NCI-H69 (cell line): ENCODE measurements around the gene PRKCH.

ENCODE experiments used
- DNase-seq: peaks from one replicate; lab custom pipeline; 2025; lab: John Stamatoyannopoulos, UW

Gene PRKCH

GRCh38 chr14:61553730-61554641 lies 232.6 kb downstream of the PRKCH start:
- DNase-seq = peak; percentile 48

DNA sequence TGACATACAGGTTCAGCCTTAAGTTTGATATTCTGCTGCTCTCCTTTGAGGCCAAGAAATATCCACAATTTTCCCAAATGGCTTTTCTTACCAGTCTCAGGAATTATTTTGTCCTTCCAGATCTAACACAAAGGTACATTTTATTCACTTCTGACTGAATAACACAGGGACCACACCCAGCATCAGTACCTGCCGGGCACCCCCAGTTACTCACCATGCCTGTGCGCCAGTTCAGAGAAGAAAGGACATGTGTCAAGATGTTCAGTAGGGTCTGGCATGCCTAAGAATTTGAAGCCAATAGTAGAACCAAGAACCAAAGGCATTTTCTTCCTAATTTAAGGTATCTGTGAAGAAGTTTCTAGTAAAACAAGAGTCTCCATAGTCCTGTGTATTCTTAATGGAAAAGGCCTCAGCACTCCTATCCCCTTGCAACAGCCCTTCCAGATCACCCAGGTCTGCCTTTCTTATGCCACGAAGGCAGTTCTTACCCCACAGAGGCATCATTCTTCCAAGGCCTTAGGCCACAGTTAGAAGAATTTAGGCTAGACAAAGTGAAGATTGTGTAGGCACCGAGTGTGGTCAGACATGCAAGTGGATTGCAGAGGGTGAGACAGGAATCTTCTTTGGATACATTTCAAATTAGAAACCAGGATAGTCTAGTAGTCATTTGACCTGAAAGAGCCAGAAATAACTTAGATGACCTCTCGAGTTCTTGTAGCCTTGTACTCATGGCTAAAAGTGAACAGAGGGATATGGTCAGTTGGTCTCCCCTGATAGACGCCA lies 233.9 kb downstream of the PRKCH start:
- DNase-seq = no peak

GRCh38 chr14:61556455-61556854 lies 235.1 kb downstream of the PRKCH start:
- no peak for DNase-seq

DNA sequence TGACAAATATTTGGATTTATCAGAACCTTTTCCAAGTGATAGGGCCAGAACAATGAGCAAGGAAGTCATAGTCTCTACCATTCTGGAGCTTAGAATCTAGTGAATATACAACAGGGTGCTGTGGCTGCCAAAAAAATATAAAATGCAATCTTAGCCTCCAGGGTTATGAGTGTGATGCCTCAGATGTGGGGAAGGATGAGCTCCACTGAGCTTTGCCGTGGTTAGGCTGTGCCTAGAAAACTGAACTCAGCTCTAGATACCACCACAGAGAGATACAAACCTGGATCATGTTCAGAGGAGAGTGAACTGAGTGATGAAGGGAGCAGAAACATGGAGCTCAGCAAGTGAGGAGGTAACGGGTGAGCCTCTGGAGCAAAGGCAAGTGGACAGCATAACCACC lies 235.9 kb downstream of the PRKCH start:
- no peak for DNase-seq

- no peak for DNase-seq
Measured at GRCh38 chr14:61557854-61558253, 236.5 kb downstream of the PRKCH start.

GRCh38 chr14:61558271-61558670 lies 236.9 kb downstream of the PRKCH start:
- peak; percentile 98 for DNase-seq

- DNase-seq = no peak
Measured at GRCh38 chr14:61559641-61560201, 238.3 kb downstream of the PRKCH start.

DNA sequence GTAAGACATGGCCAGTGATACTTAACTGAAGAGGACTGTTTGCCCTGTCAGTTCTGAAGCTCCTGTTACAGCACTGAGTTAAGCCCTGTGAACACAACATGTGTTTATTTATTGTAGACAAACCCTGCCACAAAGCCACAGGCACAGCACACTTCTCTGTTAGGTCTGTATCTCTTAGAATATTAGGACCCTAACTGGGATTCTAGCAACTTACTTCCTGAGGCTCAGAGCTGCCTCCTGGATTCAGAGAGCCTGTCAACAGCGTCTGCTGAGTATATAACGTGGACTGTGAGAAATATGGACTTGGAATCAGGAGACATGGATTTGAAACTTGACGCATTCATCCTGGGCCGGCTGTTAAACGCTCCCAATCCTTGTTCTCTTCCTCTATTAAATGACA lies 238.9 kb downstream of the PRKCH start:
- no peak for DNase-seq

DNA sequence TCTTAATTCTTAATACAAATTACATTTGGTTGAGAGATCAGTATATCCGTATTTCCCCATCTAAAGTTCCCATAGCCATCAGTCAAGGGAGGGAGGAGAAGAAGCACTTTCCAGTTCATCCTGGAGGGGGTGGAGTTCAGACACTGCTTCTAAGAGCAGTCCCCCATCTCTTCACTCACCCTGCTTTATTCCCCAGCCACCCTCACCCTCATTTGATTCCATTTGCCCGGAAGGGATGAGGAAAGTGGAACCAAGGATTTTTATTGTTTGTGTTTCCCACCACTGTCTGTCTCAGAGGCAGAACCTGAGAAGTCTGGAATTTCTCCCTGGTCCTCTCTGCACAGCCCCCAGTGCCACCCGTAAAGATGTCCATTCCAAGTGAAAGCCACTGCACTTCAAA lies 239.7 kb downstream of the PRKCH start:
- peak; percentile 23 for DNase-seq

DNA sequence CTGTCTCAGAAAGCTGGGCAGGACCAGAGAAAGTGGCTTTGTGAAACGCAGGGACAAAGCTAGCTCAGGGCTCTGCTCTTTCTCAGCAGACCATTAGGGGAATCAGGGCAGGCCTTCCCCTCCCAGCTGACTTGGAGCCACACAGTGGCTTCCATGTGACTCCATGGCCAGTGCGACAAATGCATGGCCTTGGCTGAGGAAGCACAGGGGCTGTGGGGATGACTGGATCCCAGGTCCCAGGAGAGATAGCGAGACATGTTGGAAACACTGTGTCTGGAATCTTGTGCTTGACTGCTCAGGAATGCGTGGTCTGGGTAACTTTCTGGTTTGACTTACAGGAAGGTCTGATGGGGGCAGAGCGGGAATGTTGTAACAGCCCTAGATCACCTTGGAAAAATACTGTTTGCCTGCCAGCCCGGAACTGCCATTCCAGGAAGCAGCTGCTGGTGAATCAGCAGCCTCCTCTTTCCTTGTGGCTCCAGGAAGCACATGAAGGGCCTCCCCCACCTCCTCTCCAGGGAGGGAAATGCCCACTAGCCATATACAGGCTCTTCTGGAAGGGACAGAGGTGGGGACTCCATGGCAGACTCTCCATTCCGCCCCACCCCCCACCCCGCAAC lies 240.4 kb downstream of the PRKCH start:
- peak; percentile 63 for DNase-seq

- DNase-seq = peak; percentile 56
Measured at GRCh38 chr14:61562321-61563161, 241.2 kb downstream of the PRKCH start.

- peak; percentile 56 for DNase-seq
Measured at GRCh38 chr14:61563162-61563511, 241.8 kb downstream of the PRKCH start.

GRCh38 chr14:61563880-61564617 lies 242.7 kb downstream of the PRKCH start:
- no peak for DNase-seq

- no peak for DNase-seq
Measured at GRCh38 chr14:61564618-61565091, 243.3 kb downstream of the PRKCH start.

DNA sequence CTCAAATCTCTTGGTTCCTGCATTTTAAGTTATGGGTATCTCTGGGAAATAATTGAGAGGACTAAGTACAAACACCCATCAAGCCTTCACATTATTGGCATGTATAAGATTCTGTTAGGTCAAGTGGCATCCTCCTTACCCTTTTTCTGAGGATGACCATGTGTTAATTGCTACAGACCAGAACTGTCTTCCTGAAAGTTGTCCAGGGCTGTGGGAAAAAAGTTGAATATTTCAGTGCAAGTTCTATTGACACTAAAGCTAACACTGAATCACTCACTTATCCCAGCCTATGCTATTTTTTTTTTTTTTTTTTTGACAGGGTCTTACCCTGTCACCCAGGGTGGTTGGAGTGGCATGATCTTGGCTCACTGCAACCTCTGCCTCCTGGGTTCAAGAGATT lies 243.8 kb downstream of the PRKCH start:
- no peak for DNase-seq

- DNase-seq = no peak
Measured at GRCh38 chr14:61565836-61566536, 244.6 kb downstream of the PRKCH start.

DNA sequence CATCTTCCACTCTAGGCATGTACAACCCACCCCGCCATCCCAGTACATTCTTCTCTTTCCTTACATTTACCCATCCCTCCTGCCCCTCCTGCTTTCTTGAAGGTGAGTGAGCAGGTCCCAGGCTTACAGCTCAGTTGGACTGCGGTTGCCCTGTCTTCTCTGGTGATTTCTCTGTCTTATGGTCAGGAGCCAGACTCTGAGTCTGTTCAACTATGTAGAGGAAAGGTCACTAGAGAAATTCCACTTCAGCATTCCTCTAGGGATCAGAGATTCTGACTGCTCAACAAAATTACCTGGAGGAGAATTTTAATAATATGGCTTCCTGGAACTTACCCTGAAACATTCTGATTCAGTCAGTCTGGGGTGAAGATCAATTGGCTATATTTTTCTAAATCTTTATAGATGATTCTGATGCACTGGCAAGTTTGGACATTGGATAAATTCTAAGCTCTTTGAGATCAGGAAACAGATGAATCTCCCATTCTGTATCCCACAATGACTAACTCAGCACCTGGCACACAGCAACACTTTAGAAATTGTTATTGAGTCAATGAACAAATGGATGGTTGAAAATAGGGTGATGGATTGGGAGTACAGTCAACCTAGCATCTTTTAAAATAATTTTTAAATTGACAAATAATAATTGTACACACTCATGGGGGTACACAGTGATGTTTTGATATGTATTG lies 245.3 kb downstream of the PRKCH start:
- peak; percentile 69 for DNase-seq

DNA sequence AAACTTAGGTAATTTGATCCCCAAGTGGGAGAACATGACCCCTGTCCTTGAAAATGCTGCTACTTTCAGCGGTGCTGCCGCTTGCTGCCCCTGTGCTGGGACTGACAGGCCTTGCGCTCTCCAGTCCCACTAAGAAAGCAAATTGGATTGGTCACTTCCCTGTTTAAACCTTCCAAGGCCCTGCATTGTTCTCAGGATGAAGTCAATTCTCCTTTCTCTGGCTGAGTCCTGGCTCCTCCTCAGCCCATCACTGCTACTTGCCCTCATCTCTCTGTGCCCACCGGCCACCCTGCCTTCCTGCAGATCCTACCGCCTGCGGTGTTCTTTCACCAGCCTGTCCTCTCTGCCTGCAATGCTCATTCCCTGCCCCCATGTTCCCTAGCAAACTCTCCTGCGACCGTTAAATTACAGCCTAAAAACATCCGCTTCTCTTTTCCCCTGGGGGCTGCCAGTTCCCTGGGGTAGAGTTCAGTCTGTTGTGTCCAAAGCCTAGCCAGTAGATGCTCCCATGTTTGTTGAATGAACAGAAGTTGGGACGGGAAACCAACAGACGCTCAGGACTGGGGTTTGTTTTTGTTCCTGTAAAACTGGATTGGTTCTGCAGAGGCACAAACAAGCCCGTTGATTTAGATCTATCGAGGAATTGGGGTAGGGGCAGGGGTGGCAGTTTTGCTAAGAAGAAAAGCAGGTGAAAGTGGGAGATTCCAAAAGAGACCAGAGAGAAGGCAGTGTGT lies 246.6 kb downstream of the PRKCH start:
- DNase-seq = peak; percentile 87

DNA sequence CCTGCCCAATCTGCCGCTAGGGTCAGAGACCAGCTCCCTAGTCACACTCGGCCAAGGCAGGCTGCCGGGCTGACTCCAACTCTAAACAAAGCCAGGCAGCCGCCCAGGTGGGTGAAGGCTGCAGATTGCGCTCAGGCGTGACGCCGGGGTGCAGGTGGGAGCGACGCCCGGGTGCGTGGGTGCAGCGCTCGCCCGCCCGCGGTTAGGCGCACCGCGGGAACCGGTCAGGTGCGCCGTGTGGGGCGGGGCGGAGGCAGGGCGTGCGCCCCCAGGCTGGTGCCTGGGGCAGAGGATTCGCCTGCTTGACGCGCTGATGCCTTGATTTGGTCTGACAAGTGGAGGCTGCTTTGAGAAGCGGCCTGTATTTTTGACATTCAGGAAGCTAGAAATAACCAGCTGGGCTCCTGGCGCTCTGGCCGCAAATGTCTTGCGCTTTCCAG lies 247.2 kb downstream of the PRKCH start:
- DNase-seq = peak; percentile 84
